CD4-positive, alpha-beta T cell treated with Interleukin-15 for 4 hours (primary cell): ENCODE results near the gene PSAP.
"Not testable (repeated sequence)": the region's sequence is repeated elsewhere in the genome, so short reads cannot be mapped to it uniquely, and the experiment has no call there.

Experiments used
- DNase-seq: peaks from one replicate; pipeline ENCODE4 v3.0.0-alpha.2; 2020; ENCODE audit warnings: low spot score

PSAP gene

DNA sequence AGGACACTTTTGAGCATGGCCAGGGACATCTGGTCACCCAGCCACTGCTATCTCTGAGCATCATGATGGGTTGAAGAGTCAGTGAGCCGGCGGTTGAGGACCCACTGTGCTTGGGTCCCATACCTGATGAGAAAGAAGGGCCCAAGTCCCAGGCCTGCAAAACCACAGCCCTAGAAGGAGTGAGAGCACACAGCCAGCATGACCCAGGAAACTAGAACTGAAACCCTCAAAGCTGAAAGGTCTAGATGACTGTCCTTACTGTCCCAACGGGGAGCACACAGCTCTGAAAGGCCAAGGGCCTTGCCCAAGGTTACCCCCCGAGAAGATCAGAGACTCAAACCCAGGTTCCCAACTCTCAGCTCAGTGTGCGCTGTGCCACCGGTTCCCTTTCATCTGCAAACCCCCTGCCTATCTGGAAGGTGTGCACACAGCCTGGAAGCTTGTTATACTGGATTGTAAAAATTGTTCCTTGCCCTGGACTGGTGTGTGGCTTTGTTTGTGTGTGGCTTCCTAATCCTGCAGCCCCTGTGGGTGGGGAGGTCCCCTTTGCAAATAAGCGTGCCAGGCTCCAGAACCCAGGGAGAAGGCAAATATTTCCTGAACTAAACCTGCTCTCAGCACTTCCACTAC, 22.6 kb upstream of the PSAP start:
- no peak for DNase-seq

GRCh38 chr10:71869601-71870000, 18.6 kb upstream of the PSAP start:
- DNase-seq = not testable (repeated sequence)

DNA sequence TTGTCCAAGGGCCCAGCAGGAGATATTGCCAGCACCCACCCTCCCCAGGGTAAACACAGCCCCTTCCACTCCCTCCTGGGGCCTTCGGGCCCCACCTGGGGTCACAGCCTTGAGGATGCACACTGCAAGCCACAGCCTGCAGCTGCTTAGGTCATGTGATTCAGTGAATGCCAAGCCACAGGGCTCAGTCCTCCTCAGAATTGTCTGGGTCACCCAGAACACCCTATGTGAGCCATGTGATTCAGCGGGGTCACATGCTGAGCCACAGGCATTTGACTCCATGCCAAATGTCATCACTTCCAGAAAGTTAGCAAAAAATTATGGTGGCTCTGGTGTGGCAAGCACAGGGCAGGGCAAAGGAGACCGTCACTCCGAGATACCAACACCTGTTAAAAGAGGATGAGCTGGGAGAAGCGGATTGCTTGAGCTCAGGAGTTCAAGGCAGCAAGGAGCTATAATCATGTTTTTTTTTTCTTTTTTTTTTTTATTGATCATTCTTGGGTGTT, 17.2 kb upstream of the PSAP start:
- DNase-seq = no peak

DNA sequence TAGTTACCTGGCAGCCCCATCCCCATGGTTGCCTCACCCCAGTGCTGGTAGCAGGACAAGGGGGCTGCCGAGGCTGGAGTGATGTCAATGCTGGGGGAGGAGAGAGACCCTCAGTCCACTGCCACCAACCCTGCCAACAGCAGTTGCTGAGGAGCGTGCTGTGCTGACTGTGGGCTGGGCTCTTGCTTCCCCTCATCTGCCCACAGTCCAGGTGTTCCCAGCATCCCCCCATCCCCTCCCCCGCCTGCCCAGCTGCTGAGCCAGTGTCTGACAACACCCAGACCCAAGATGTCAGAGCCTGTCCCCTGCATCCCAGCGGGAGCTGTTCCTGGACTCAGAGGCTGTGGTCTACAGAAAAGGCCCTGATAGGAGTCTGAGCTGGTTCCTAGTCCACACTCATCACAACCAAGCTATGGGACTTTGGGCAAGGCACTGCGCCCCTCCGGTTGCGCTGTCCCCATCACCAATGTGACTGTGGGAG, 14.6 kb upstream of the PSAP start:
- no peak for DNase-seq

DNA sequence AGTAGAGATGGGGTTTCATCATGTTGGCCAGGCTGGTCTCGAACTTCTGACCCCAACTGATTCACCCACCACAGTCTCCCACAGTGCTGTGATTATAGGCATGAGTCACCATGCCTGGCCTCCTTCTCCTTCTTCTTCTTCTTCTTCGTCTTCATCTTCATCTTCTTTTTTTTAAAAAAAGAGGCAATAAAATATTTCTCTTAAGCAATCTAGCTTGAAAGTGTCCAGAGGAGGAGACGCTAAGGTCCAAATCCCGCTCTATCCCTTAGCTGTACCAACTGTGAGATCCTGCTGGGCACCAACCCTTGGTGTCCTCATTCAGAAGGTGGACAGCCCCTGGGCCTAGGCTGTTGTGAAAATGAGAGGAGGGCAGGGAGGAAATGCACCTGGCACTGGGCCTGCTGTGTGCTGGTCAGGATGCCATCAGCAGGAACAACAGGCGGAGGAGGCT, 13.9 kb upstream of the PSAP start:
- no peak for DNase-seq

DNA sequence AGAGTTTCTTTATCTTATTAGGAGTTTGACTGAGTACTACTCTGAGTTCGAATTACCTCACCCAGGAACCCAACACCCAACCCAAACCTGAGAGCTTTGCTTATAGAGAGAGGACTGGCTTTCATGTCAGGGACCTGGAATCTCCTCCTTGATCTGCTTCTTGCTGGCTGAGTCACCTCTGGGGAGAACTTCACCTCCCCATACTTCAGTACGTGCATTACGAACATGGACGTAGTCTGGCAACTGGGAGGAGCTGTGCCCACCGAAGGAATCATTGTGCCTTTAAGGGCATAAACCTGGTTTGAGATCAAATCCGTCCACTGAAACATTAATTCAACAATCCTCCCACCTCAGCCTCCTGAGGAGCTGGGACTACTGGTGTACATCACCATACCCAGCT, 12.2 kb upstream of the PSAP start:
- no peak for DNase-seq

- no peak for DNase-seq
These were observed 9.4 kb upstream of the PSAP start for GRCh38 chr10:71860243-71861029.

- no peak for DNase-seq
These were observed 7.2 kb upstream of the PSAP start for GRCh38 chr10:71857934-71858890.

GRCh38 chr10:71856619-71857018, 5.6 kb upstream of the PSAP start:
- no peak for DNase-seq

- no peak for DNase-seq
These were observed 3.0 kb upstream of the PSAP start for GRCh38 chr10:71854031-71854430.

DNA sequence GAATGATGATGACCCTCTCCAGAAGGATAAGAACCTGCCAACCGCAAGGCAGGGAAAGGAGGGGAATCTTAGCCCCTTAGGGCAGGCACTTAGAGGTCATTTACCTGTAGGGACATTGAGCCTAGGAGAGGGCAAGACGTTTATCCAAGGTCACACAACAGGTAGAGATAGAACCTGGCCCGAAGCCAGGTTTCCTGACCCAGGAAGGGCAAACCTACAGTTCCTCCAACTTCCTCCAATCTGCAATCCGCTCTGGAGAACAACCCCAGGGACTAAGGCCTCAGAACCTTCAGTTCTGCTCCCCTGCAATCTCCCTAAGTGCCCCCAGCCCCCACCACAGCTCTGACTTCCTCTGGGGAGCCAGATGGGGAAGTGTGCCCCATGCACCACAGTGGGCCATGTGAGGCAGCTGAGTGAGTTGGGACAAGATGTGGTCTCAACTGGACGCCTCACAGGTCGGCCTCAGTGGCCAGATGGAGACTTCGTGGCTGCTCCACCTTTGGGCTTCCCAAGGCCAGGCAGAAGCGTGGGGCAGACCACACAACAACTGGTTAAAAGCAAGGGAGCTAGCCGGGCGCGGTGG, 1.4 kb upstream of the PSAP start:
- no peak for DNase-seq

DNA sequence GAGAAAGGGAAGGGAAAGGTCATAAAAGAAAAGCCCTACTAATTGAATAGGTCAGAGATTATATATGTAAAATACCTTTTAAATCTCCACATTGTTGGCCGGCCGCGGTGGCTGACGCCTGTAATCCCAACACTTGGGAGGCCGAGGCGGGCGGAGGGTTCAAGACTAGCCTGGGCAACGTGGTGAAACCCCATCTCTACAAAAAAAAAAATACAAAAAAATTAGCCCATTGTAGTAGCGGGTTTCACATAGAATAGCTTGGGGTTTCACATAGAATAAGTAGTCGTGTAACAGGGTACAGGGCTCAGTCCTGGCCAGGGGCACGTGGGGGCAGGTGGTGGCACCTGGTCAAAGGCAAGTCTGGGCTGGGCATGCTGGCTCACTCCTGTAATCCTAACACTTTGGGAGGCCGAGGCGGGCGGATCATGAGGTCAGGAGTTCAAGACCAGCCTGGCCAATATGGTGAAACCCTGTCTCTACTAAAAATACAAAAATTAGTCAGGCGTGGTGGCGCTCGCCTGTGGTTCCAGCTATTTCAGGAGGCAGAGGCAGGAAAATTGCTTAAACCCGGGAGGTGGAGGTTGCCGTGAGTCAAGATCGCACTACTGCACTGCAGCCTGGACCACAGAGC, 529 bp upstream of the PSAP start:
- DNase-seq = not testable (repeated sequence)

DNA sequence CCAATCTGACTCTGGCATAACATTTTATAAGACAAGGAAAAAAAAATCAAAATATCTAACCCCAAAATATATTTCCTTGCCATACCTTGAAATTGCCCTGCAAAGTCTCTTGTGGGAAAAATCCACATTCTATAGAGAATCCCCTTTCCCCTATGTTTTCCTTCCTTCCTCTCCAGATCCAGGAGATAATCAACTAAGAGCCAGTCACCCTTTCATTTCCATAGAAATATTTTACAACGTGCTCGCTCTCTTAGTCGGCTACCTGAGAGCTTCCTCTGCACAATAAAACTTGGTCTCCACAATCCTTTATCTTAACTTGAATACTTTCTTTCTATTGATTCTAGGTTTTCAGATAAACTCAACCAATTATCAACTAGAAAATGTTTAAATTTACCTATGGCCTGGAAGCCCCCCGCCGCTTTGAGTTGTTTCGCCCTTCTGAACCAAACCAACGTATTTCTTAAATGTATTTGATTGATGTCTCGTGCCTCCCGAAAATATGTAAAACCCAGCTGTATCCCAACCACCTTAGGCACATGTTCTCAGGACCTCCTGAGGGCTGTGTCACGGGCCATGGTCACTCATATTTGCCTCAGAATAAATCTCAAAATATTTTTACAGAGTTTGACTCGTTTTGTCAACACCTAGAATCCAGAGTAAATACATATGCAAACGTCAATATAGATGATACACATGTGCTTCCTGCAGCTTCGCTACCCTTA, 869 bp downstream of the PSAP start:
- DNase-seq = no peak

- no peak for DNase-seq
These were observed 1.6 kb downstream of the PSAP start for GRCh38 chr10:71849461-71849908.

- no peak for DNase-seq
These were observed 2.5 kb downstream of the PSAP start for GRCh38 chr10:71848325-71849275.

- no peak for DNase-seq
These were observed 3.6 kb downstream of the PSAP start for GRCh38 chr10:71847418-71847817.

GRCh38 chr10:71846816-71847215, 4.2 kb downstream of the PSAP start:
- DNase-seq = no peak

DNA sequence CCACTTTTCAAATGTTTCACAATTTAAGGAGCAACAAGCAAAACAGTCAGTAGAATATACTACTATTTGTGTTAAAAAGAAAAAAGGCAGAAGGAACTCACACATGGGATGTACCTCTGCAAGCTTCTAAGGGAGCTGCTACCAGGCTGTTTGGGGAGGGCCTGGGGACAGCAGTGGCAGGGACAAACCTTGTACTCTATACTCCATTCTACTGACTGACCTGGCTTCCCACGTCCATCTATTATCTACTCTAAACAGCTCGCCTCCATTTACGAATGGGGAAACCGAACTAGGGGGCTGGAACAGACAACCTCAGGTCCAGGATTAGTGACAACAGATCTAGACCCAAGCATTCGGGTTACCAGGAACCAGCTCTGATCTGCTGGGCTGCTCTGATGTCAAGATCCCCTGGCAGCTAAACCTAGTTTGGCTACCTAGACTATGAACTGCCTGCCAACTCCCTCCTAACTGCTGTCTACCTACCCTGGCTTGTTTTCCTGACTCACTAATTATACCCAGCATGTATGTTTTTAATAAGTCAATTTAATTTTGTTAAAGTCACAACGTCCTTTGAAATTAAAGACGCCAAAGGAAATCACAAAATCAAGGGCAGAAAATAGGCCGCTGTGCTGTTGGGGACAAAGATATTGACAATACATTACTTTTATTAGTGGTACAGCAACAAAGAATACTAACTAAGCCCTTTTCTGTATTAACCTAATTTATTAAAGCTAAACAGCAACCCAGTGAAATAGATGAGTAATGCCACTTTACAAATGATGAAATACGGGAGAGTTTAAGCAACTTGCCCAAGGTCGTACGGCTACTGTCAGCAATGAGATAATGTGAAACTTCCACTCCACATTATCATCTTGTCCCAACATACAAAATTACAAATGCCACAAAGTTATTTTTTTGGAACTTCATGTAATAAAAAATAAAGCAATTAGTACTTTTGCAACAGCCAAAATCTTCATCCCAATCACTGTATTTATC, 5.3 kb downstream of the PSAP start:
- DNase-seq = no peak
